ENCODE results near the gene OSBPL3.

GRCh38 chr7:24926623-24927524 lies 53.1 kb downstream of the OSBPL3 start:
- TF ChIP-seq CTCF (conservative IDR thresholded peaks at IDR 0.05 in 1 of 2, IDR thresholded peaks at IDR 0.05 in 1 of 2; ENCODE audit: extremely low read depth in 1 of 2, insufficient read depth in 1 of 2, low read depth in 1 of 2, low read length in 2 of 2) (no peak), EZH2 (IDR thresholded peaks at IDR 0.05; ENCODE audit: borderline replicate concordance, low read length) (no peak)

All from mammary epithelial cell (primary cell).